PC-9 (cell line): ENCODE results near the gene NR3C1. TPM values are rescaled to one million over a fixed set of nuclear protein-coding genes. Genes with fewer than 3 reads are reported as not detected.

Experiments
- BruUV-seq: library from RNA; stranded (reverse); fragments of 400-500 nt; replicated peaks from 2 replicates; lab custom pipeline; 2021; lab: Mats Ljungman, UMichigan
- CTCF ChIA-PET: fragments of 300-600 bp; sonication (Branson Sonifier 250); formaldehyde crosslinking; loops from one replicate; lab custom pipeline; 2022; ENCODE audit warnings: antibody characterized with exemption; lab: Charles Lee
- POLR2A ChIA-PET: fragments of 300-600 bp; sonication (Branson Sonifier 250); formaldehyde crosslinking; loops from one replicate; lab custom pipeline; 2022; ENCODE audit warnings: antibody characterized with exemption; ENCODE audit not compliant: unreplicated experiment; lab: Charles Lee
- DNase-seq, 2 experiments: peaks; one replicate each; pipeline versions ENCODE4 v3.0.0 to v3.0.0-alpha.2; 2015 to 2022; ENCODE audit warnings: mixed read lengths in 1 of 2
- H2AFZ ChIP-seq: fragments of 200-600 bp; sonication (generic); 2 replicates; pipeline ENCODE4 v1.8.1; 2017; ENCODE audit warnings: antibody characterized with exemption
- H3F3A ChIP-seq: fragments of 200-600 bp; sonication (generic); 2 replicates; pipeline ENCODE4 v1.8.1; 2017; ENCODE audit warnings: antibody characterized with exemption, mild to moderate bottlenecking, low read depth; ENCODE audit not compliant: insufficient read depth
- H3K27ac ChIP-seq: fragments of 200-600 bp; sonication (generic); 2 replicates; pipeline ENCODE4 v1.6.1; 2016; ENCODE audit warnings: mixed run types
- H3K27me3 ChIP-seq: fragments of 200-600 bp; sonication (generic); 2 replicates; pipeline ENCODE4 v1.6.1; 2016; ENCODE audit warnings: low read depth, mixed run types; ENCODE audit not compliant: insufficient read depth
- H3K36me3 ChIP-seq: fragments of 200-600 bp; sonication (generic); 2 replicates; pipeline ENCODE4 v1.6.1; 2016; ENCODE audit warnings: low read depth, mixed run types
- H3K4me1 ChIP-seq: fragments of 200-600 bp; sonication (generic); replicated peaks from 2 replicates; pipeline ENCODE4 v1.6.1; 2016; ENCODE audit warnings: mixed run types; ENCODE audit not compliant: insufficient read depth
- H3K4me2 ChIP-seq: fragments of 200-600 bp; sonication (generic); 2 replicates; pipeline ENCODE4 v1.6.1; 2017; ENCODE audit warnings: mixed run types
- H3K4me3 ChIP-seq: fragments of 200-600 bp; sonication (generic); 2 replicates; pipeline ENCODE4 v1.6.1; 2016; ENCODE audit warnings: mixed run types
- H3K79me2 ChIP-seq: fragments of 200-600 bp; sonication (generic); 2 replicates; pipeline ENCODE4 v1.6.1; 2017; ENCODE audit warnings: low read depth, mixed run types
- H3K9me2 ChIP-seq: fragments of 200-600 bp; sonication (generic); 2 replicates; pipeline ENCODE4 v1.8.1; 2017; ENCODE audit warnings: mild to moderate bottlenecking; ENCODE audit not compliant: insufficient read depth
- H3K9me3 ChIP-seq: fragments of 200-600 bp; sonication (generic); 2 replicates; pipeline ENCODE4 v1.8.1; 2016; ENCODE audit warnings: low read depth; ENCODE audit not compliant: insufficient read depth
- H4K20me1 ChIP-seq: fragments of 200-600 bp; sonication (generic); 2 replicates; pipeline ENCODE4 v1.8.1; 2017; ENCODE audit not compliant: insufficient read depth
- CTCF ChIP-seq: fragments of 200-600 bp; sonication (generic); conservative IDR thresholded peaks from 2 replicates; pipeline ENCODE4 v1.6.1; 2017; ENCODE audit warnings: mixed run types, antibody characterized with exemption, mild to moderate bottlenecking, moderate library complexity
- EZH2 ChIP-seq: fragments of 200-600 bp; sonication (generic); IDR thresholded peaks from 2 replicates; pipeline ENCODE4 v1.8.0; 2017; ENCODE audit warnings: antibody characterized with exemption, low read depth
- intact Hi-C: fragments of 100-400 bp; cut with micrococcal nuclease; formaldehyde crosslinking; loops from one replicate; pipeline ENCODE4 v1.10.0; 2022; ENCODE audit not compliant: unreplicated experiment
- total RNA-seq: library from RNA; stranded (reverse); gene quantifications from 2 replicates; pipeline ENCODE4 v1.2.3, GENCODE V29; 2021

NR3C1 gene
- total RNA-seq, 1 experiment from 2014 or later = 52.8 TPM

- Histone ChIP-seq H3K4me1 (no peaks in the 10 kb centered on the region), H3K4me2 (no peak overlapping the region), H3K36me3 (no peaks in the 10 kb centered on the region), H3K27ac (no peak overlapping the region), H3K27me3 (no peaks in the 10 kb centered on the region), H3F3A (no peaks in the 10 kb centered on the region), H4K20me1 (no peaks in the 10 kb centered on the region), H2AFZ (no peak overlapping the region), H3K79me2 (no peaks in the 10 kb centered on the region), H3K9me2 (peaks cover 3% of the 10 kb centered on the region; the same call in 1 of the 2 replicates), H3K4me3 (no peak overlapping the region), H3K9me3 (no peaks in the 10 kb centered on the region)
- DNase-seq = no peak
- no TSS peak for BruUV-seq
- CTCF ChIA-PET = no interaction called here
- intact Hi-C loops = no loop called here
- TF ChIP-seq CTCF = no peak
- POLR2A ChIA-PET = no interaction called here
Observed at GRCh38 chr5:143443330-143443729, 39.8 kb upstream of the NR3C1 start.

GRCh38 chr5:143442385-143442784 lies 38.9 kb upstream of the NR3C1 start:
- no peak for DNase-seq
- H3K79me2 ChIP-seq = no peaks in the 10 kb centered on the region
- H3K36me3 ChIP-seq = no peaks in the 10 kb centered on the region
- H3K4me1 ChIP-seq = 0 out of 2 replicates have a peak, but pooled peaks cover under 1% of the 10 kb centered on the region
- no peak overlapping the region for H3K4me2 ChIP-seq
- H3K27ac ChIP-seq = no peak overlapping the region
- intact Hi-C loops = no loop called here
- ChIA-PET POLR2A (no interaction called here), CTCF (no interaction called here)
- H3K27me3 ChIP-seq = no peaks in the 10 kb centered on the region
- no peak overlapping the region for H2AFZ ChIP-seq
- peaks cover 3% of the 10 kb centered on the region; the same call in 1 of the 2 replicates for H3K9me2 ChIP-seq
- no peaks in the 10 kb centered on the region; the same call in 1 of the 2 replicates for H3F3A ChIP-seq
- no peaks in the 10 kb centered on the region for H3K9me3 ChIP-seq
- no peaks in the 10 kb centered on the region for H4K20me1 ChIP-seq
- no peak overlapping the region for H3K4me3 ChIP-seq
- no TSS peak for BruUV-seq
- TF ChIP-seq EZH2 (no peak), CTCF (no peak)

- CTCF ChIA-PET = no interaction called here
- intact Hi-C loops = no loop called here
Observed at GRCh38 chr5:143440448-143441115, 37.1 kb upstream of the NR3C1 start.

More at GRCh38 chr5:143440448-143441115, 37.1 kb upstream of the NR3C1 start:
- no peak for TF ChIP-seq CTCF
- TF ChIP-seq EZH2 = no peak
- POLR2A ChIA-PET = interaction anchor here (0.6 kb wide), 1 partner anchor 55 kb away, joined by 6 read pairs; no protein-coding TSS in a partner anchor
- Histone ChIP-seq H4K20me1 (no peaks in the 10 kb centered on the region), H3K9me2 (peaks cover 3% of the 10 kb centered on the region; the same call in 1 of the 2 replicates), H3F3A (no peaks in the 10 kb centered on the region; the same call in 1 of the 2 replicates), H3K4me2 (no peak overlapping the region), H3K9me3 (no peaks in the 10 kb centered on the region), H3K36me3 (no peaks in the 10 kb centered on the region), H3K79me2 (no peaks in the 10 kb centered on the region), H3K4me1 (peaks cover 10% of the 10 kb centered on the region; the same call in 1 of the 2 replicates), H3K27me3 (no peaks in the 10 kb centered on the region), H2AFZ (no peak overlapping the region), H3K4me3 (no peak overlapping the region), H3K27ac (no peak overlapping the region)
- DNase-seq = no peak
- no TSS peak for BruUV-seq
